SJSA1 (cell line): ENCODE results near the gene LYRM9. TPM values are rescaled to one million over a fixed set of nuclear protein-coding genes. Genes with fewer than 3 reads are reported as not detected.
"Not testable (repeated sequence)": the region's sequence is repeated elsewhere in the genome, so short reads cannot be mapped to it uniquely, and the experiment has no call there.

Source experiments
- DNase-seq, 2 experiments: peaks; one replicate each; pipeline ENCODE4 v3.0.0-alpha.2; 2015 to 2020; ENCODE audit warnings: low spot score in 2 of 2, low read depth in 1 of 2
- H3K27ac ChIP-seq: fragments of 250-450 bp; sonication (Bioruptor Pico); 2 replicates; pipeline ENCODE4 v1.5.1; 2020; ENCODE audit warnings: mild to moderate bottlenecking, moderate library complexity
- H3K27me3 ChIP-seq: fragments of 250-450 bp; sonication (Bioruptor Pico); replicated peaks from 2 replicates; pipeline ENCODE4 v1.5.1; 2020; ENCODE audit warnings: mild to moderate bottlenecking, moderate library complexity
- H3K36me3 ChIP-seq: fragments of 250-450 bp; sonication (Bioruptor Pico); 2 replicates; pipeline ENCODE4 v1.5.1; 2020; ENCODE audit warnings: mild to moderate bottlenecking
- H3K4me1 ChIP-seq: fragments of 250-450 bp; sonication (Bioruptor Pico); replicated peaks from 2 replicates; pipeline ENCODE4 v1.6.1; 2021; ENCODE audit warnings: mild to moderate bottlenecking
- H3K4me3 ChIP-seq: fragments of 250-450 bp; sonication (Bioruptor Pico); 2 replicates; pipeline ENCODE4 v1.5.1; 2020; ENCODE audit warnings: mild to moderate bottlenecking
- H3K9me3 ChIP-seq: fragments of 250-450 bp; sonication (Bioruptor Pico); replicated peaks from 2 replicates; pipeline ENCODE4 v1.5.1; 2020; ENCODE audit warnings: mild to moderate bottlenecking
- total RNA-seq: library from RNA; depleted of rRNA; stranded (reverse); fragments of >200 nt; shearing (Covaris generic); gene quantifications from 2 replicates; pipeline ENCODE4 v1.2.3, GENCODE V29; 2014

The LYRM9 gene
- total RNA-seq, 1 experiment from 2014 or later: 4.8 TPM

DNA sequence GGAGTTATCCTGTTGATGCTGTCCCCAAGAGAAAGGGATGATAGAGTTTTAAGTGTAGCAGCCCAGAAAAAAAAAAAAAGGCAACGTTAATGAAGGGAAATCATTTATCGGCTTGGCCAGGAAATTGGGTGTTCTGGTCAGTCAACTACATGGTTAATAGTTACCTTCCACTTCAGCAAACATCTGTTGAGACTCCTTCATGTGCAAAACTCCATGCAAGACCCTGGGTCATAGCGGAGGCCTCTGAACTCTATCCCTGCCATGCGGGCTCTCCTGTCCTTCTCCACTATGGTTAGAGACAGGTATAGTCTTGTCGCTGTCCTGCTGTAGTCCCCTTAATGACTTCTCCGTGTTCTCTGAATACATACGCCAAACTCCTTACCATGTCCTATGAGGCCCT, 3.5 kb upstream of the LYRM9 start:
- Histone ChIP-seq H3K4me1 (peaks cover 12% of the 10 kb centered on the region), H3K9me3 (no peaks in the 10 kb centered on the region)

DNA sequence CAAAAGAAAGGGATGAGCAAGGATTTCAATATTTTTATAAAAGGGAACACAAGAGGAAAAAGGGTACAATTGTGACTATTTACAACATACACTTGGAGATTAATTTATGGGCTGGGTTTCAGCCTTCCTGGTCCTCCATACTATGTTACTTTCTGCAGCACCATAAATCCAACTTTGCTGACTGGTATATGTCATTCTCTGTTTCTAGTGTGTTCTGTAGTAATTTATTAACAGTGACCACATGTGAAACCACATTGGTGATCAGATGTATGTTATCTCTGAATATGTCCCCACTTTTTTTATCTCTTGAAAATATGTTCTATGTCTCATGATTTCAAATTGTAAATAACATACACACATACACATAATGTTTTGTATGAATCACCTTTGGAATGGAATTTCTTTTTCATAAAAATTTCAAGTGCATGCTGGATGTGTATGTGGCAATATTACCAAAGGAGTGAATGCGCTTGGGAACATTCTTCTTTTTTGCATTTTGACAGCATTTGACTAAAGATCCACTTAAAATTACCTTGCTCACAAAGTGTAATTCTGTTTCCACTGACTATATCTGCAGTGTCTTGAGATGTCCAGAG, 2.9 kb upstream of the LYRM9 start:
- H3K27ac ChIP-seq: no peak overlapping the region
- no peaks in the 10 kb centered on the region for H3K36me3 ChIP-seq
- no peaks in the 10 kb centered on the region for H3K9me3 ChIP-seq
- no peak for DNase-seq
- H3K27me3 ChIP-seq: no peaks in the 10 kb centered on the region; the same call in 1 of the 2 replicates
- peaks cover 12% of the 10 kb centered on the region for H3K4me1 ChIP-seq
- no peak overlapping the region for H3K4me3 ChIP-seq

More for the DNA sequence above, 3.5 kb upstream of the LYRM9 start:
- no peaks in the 10 kb centered on the region for H3K36me3 ChIP-seq
- H3K27ac ChIP-seq: no peak overlapping the region
- no peak overlapping the region for H3K4me3 ChIP-seq
- DNase-seq: no peak
- no peaks in the 10 kb centered on the region; the same call in 1 of the 2 replicates for H3K27me3 ChIP-seq

- no peaks in the 10 kb centered on the region for H3K36me3 ChIP-seq
- no peak overlapping the region for H3K27ac ChIP-seq
- no peak for DNase-seq
- H3K4me3 ChIP-seq: no peak overlapping the region
- no peaks in the 10 kb centered on the region for H3K9me3 ChIP-seq
- H3K4me1 ChIP-seq: peaks cover 12% of the 10 kb centered on the region
- H3K27me3 ChIP-seq: no peaks in the 10 kb centered on the region; the same call in 1 of the 2 replicates
Observed at GRCh38 chr17:27895123-27895895, 2.1 kb upstream of the LYRM9 start.

- Histone ChIP-seq H3K4me1 (peaks cover 13% of the 10 kb centered on the region), H3K4me3 (no peak overlapping the region), H3K36me3 (no peaks in the 10 kb centered on the region), H3K27me3 (no peaks in the 10 kb centered on the region; the same call in 1 of the 2 replicates), H3K27ac (0 out of 2 replicates have a peak overlapping the region, but pooled peaks have one; percentile 11), H3K9me3 (no peaks in the 10 kb centered on the region)
- DNase-seq: no peak
Observed at GRCh38 chr17:27893841-27894503, 807 bp upstream of the LYRM9 start.

GRCh38 chr17:27892542-27892865, 661 bp downstream of the LYRM9 start:
- Histone ChIP-seq H3K27ac (no peak overlapping the region), H3K9me3 (no peaks in the 10 kb centered on the region), H3K4me1 (peaks cover 16% of the 10 kb centered on the region), H3K36me3 (no peaks in the 10 kb centered on the region), H3K4me3 (peak overlapping the region; percentile 54), H3K27me3 (no peaks in the 10 kb centered on the region; the same call in 1 of the 2 replicates)
- no peak for DNase-seq

DNA sequence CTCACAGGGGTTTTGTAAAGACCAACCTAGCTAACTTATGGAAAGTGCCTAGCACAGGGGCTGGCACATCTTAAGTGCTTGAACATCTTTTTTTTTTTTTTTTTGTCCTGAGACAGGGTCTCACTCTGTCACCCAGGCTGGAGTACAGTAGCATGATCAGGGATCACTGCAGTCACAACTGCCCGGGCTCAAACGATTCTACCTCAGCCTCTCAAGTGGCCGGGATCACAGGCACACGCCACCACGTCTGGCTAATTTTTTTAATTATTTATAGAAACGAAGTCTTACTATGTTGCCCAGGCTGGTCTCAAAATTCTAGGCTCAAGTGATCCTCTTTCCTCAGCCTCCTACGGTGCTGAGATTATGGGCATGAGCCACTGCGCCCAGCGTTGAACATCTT, 1.3 kb downstream of the LYRM9 start:
- H3K36me3 ChIP-seq: no peaks in the 10 kb centered on the region
- H3K9me3 ChIP-seq: no peaks in the 10 kb centered on the region
- no peak overlapping the region for H3K27ac ChIP-seq
- DNase-seq: no peak
- no peak overlapping the region for H3K4me3 ChIP-seq
- peaks cover 16% of the 10 kb centered on the region for H3K4me1 ChIP-seq
- H3K27me3 ChIP-seq: no peaks in the 10 kb centered on the region; the same call in 1 of the 2 replicates

DNA sequence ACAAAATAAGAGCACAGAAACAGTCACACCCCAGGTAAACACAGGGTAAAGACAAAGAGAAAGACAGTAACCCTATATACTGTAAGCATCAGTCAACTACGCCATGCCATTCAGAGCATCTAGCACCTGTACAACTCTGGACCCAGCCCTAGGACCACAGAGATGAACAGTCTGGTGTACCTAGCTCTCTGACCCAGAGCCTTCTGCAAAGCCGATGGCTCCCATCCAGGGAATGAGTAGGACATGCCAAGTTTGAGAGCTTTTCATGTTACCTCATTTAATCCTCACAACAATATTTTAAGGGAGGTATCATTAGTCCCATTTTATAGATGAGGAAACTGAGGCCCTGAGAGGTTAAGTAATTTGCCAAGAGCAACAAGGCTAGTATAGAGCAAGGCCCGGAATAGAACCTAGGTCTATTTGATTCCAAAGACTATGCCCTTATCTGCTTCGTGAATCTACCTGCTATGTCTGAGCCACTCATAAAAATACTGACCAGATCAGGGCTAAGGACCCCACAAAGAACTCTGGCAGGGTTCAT, 3.4 kb downstream of the LYRM9 start:
- H3K27me3 ChIP-seq: no peaks in the 10 kb centered on the region; the same call in 1 of the 2 replicates
- H3K36me3 ChIP-seq: no peaks in the 10 kb centered on the region
- no peak overlapping the region for H3K27ac ChIP-seq
- no peaks in the 10 kb centered on the region for H3K9me3 ChIP-seq
- DNase-seq: no peak
- peaks cover 16% of the 10 kb centered on the region for H3K4me1 ChIP-seq
- no peak overlapping the region for H3K4me3 ChIP-seq

- DNase-seq: peak in 1 of 2 experiments; percentile 11
- H3K27ac ChIP-seq: no peak overlapping the region
- H3K4me1 ChIP-seq: peaks cover 16% of the 10 kb centered on the region
- no peaks in the 10 kb centered on the region; the same call in 1 of the 2 replicates for H3K27me3 ChIP-seq
- no peaks in the 10 kb centered on the region for H3K36me3 ChIP-seq
- no peaks in the 10 kb centered on the region for H3K9me3 ChIP-seq
- H3K4me3 ChIP-seq: no peak overlapping the region
Observed at GRCh38 chr17:27888945-27889344, 4.2 kb downstream of the LYRM9 start.

GRCh38 chr17:27888067-27888466, 5.1 kb downstream of the LYRM9 start:
- Histone ChIP-seq H3K9me3 (no peaks in the 10 kb centered on the region), H3K4me1 (peaks cover 11% of the 10 kb centered on the region), H3K27me3 (no peaks in the 10 kb centered on the region), H3K4me3 (no peak overlapping the region), H3K36me3 (no peaks in the 10 kb centered on the region), H3K27ac (no peak overlapping the region)
- no peak for DNase-seq

DNA sequence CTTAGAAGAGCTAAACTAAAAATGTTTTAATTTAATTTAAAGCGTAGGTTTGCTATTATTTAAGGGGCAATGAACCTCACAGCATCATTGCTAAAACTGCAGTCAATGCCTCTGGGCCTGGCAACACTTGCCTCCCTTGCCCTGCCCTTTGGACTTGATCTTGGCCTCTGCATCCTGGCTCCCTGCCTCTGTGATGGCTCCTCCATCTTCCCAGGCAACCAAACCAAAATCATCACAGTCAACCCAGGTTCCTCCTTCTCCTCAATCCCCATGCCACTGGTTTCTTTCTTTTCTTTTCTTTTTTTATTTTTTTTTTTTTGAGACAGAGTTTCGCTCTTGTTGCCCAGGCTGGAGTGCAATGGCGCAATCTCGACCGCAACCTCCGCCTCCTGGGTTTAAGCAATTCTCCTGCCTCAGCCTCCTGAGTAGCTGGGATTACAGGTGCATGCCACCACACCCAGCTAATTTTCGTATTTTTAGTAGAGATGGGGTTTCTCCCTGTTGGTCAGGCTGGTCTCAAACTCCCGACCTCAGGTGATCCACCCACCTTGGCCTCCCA, 6.7 kb downstream of the LYRM9 start:
- not testable (repeated sequence) for H3K36me3 ChIP-seq

GRCh38 chr17:27882162-27882840, 10.9 kb downstream of the LYRM9 start:
- Histone ChIP-seq H3K36me3 (no peaks in the 10 kb centered on the region), H3K27me3 (no peaks in the 10 kb centered on the region), H3K4me1 (no peaks in the 10 kb centered on the region), H3K27ac (no peak overlapping the region), H3K4me3 (no peak overlapping the region), H3K9me3 (no peaks in the 10 kb centered on the region)
- DNase-seq: no peak

More for the DNA sequence above, 6.7 kb downstream of the LYRM9 start:
- H3K9me3 ChIP-seq, DNase-seq, H3K27me3 ChIP-seq, H3K4me1 ChIP-seq, H3K27ac ChIP-seq, H3K4me3 ChIP-seq: not testable (repeated sequence)

DNA sequence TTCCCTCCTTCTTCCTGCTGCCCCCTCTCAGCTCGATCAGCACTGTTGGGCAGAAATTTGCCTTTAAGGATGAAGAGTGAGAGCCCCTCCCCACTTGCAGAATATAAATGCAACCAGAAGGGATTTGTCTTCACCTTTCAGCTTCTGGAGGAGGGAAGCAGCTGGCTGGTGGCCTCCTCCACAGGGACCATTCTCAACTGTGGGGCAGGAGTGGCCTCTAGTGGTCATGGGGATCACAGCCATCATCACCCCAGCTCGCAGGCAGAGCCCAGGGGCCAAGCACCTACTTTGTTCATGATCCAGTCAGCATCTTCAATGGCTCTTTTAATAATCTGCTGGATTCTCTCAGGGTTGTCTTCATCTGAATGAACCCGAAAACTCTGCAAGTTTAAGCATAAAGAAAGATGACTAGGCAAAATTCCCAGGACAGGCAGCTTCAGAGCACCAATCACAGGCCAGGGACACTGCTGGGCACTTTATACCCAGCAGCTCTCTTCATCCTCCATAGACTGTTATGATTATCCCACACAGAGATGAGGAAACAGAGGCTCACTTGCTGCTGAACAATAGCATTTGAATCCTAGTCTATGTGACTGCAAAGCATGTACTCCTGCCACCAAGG, 13.1 kb downstream of the LYRM9 start:
- no peaks in the 10 kb centered on the region for H3K27me3 ChIP-seq
- peak; percentile 41 to 61 for DNase-seq
- no peak overlapping the region for H3K4me3 ChIP-seq
- H3K4me1 ChIP-seq: no peaks in the 10 kb centered on the region
- H3K9me3 ChIP-seq: no peaks in the 10 kb centered on the region
- H3K36me3 ChIP-seq: no peaks in the 10 kb centered on the region
- H3K27ac ChIP-seq: no peak overlapping the region
